Midbrain (tissue), 1 donor: ENCODE data around the gene LRRC47.

Experiments used
- DNase-seq: peaks from one replicate; lab custom pipeline; 2025; lab: John Stamatoyannopoulos, UW

The LRRC47 gene

GRCh38 chr1:3747522-3747848 is 48.8 kb downstream of the LRRC47 start:
- DNase-seq, result no peak

- DNase-seq, result peak; percentile 86
Observed at GRCh38 chr1:3746830-3747521, 49.3 kb downstream of the LRRC47 start.

- DNase-seq, result no peak
Observed at GRCh38 chr1:3746389-3746829, 49.9 kb downstream of the LRRC47 start.

- no peak for DNase-seq
Observed at GRCh38 chr1:3745590-3746381, 50.5 kb downstream of the LRRC47 start.

- DNase-seq, result no peak
Observed at GRCh38 chr1:3745071-3745470, 51.2 kb downstream of the LRRC47 start.

- DNase-seq, result no peak
Observed at GRCh38 chr1:3744646-3745045, 51.7 kb downstream of the LRRC47 start.

GRCh38 chr1:3743826-3744225 is 52.5 kb downstream of the LRRC47 start:
- DNase-seq, result no peak

- DNase-seq, result no peak
Observed at GRCh38 chr1:3743421-3743820, 52.9 kb downstream of the LRRC47 start.

- DNase-seq, result no peak
Observed at GRCh38 chr1:3742439-3743298, 53.6 kb downstream of the LRRC47 start.

GRCh38 chr1:3741566-3742438 is 54.5 kb downstream of the LRRC47 start:
- DNase-seq, result no peak

GRCh38 chr1:3740752-3741151 is 55.5 kb downstream of the LRRC47 start:
- DNase-seq, result no peak

GRCh38 chr1:3740042-3740441 is 56.3 kb downstream of the LRRC47 start:
- DNase-seq, result no peak

GRCh38 chr1:3738943-3739342 is 57.4 kb downstream of the LRRC47 start:
- DNase-seq, result no peak

- DNase-seq, result no peak
Observed at GRCh38 chr1:3736708-3737107, 59.6 kb downstream of the LRRC47 start.

- DNase-seq, result no peak
Observed at GRCh38 chr1:3736131-3736561, 60.2 kb downstream of the LRRC47 start.

- no peak for DNase-seq
Observed at GRCh38 chr1:3735688-3736087, 60.6 kb downstream of the LRRC47 start.

GRCh38 chr1:3735027-3735681 is 61.1 kb downstream of the LRRC47 start:
- no peak for DNase-seq

GRCh38 chr1:3734602-3735001 is 61.7 kb downstream of the LRRC47 start:
- no peak for DNase-seq

- no peak for DNase-seq
Observed at GRCh38 chr1:3733883-3734589, 62.3 kb downstream of the LRRC47 start.

- no peak for DNase-seq
Observed at GRCh38 chr1:3733094-3733882, 63.0 kb downstream of the LRRC47 start.
